HG03025 (cell line): ENCODE results near the gene SLIT1.
"Not testable (repeated sequence)": the region's sequence is repeated elsewhere in the genome, so short reads cannot be mapped to it uniquely, and the experiment has no call there.

Experiments used
- ATAC-seq: cut with Tn5 transposase; IDR thresholded peaks from one replicate; pipeline ENCODE4 v1.9.1; 2021; ENCODE audit warnings: mild to moderate bottlenecking, moderate library complexity; ENCODE audit not compliant: unreplicated experiment, low FRiP score

The SLIT1 gene

GRCh38 chr10:97090035-97090434 is 95.7 kb downstream of the SLIT1 start:
- no peak for ATAC-seq

- no peak for ATAC-seq
These were observed 96.4 kb downstream of the SLIT1 start for GRCh38 chr10:97089209-97089870.

GRCh38 chr10:97087296-97087695 is 98.5 kb downstream of the SLIT1 start:
- ATAC-seq: no peak

GRCh38 chr10:97086530-97086929 is 99.2 kb downstream of the SLIT1 start:
- ATAC-seq: no peak

- no peak for ATAC-seq
These were observed 102.4 kb downstream of the SLIT1 start for GRCh38 chr10:97083228-97083829.

GRCh38 chr10:97082575-97082974 is 103.2 kb downstream of the SLIT1 start:
- ATAC-seq: not testable (repeated sequence)

- no peak for ATAC-seq
These were observed 104.0 kb downstream of the SLIT1 start for GRCh38 chr10:97081621-97082235.

GRCh38 chr10:97080051-97080776 is 105.5 kb downstream of the SLIT1 start:
- no peak for ATAC-seq

GRCh38 chr10:97079448-97079847 is 106.3 kb downstream of the SLIT1 start:
- no peak for ATAC-seq

- no peak for ATAC-seq
These were observed 106.8 kb downstream of the SLIT1 start for GRCh38 chr10:97078938-97079445.

- no peak for ATAC-seq
These were observed 107.4 kb downstream of the SLIT1 start for GRCh38 chr10:97078261-97078937.

GRCh38 chr10:97076781-97077180 is 109.0 kb downstream of the SLIT1 start:
- no peak for ATAC-seq

- no peak for ATAC-seq
These were observed 109.7 kb downstream of the SLIT1 start for GRCh38 chr10:97075961-97076525.

GRCh38 chr10:97075421-97075820 is 110.3 kb downstream of the SLIT1 start:
- ATAC-seq: no peak

GRCh38 chr10:97074256-97075145 is 111.3 kb downstream of the SLIT1 start:
- ATAC-seq: no peak

- ATAC-seq: no peak
These were observed 112.7 kb downstream of the SLIT1 start for GRCh38 chr10:97072851-97073665.

GRCh38 chr10:97071496-97071895 is 114.3 kb downstream of the SLIT1 start:
- ATAC-seq: no peak

- ATAC-seq: no peak
These were observed 116.0 kb downstream of the SLIT1 start for GRCh38 chr10:97069576-97070362.
